SU-DHL-6 (cell line): ENCODE data around the gene MMP14.
"Not testable (repeated sequence)": the region's sequence is repeated elsewhere in the genome, so short reads cannot be mapped to it uniquely, and the experiment has no call there.

Experiments
- H2AFZ ChIP-seq: fragments of 200-600 bp; sonication (generic); 2 replicates; pipeline ENCODE4 v1.6.1; 2014; ENCODE audit warnings: low read depth, mild to moderate bottlenecking, moderate library complexity, mixed read lengths, antibody characterized with exemption, low read length; ENCODE audit not compliant: severe bottlenecking
- H3F3A ChIP-seq: fragments of 200-600 bp; shearing (Covaris generic); 2 replicates; pipeline ENCODE4 v1.6.0; 2016; ENCODE audit warnings: antibody characterized with exemption, mild to moderate bottlenecking; ENCODE audit not compliant: insufficient read depth
- H3K27ac ChIP-seq: fragments of 200-600 bp; sonication (generic); 2 replicates; pipeline ENCODE4 v1.5.1; 2016; ENCODE audit warnings: low read depth, mild to moderate bottlenecking, low read length, moderate library complexity, mixed read lengths
- H3K27me3 ChIP-seq: fragments of 200-600 bp; sonication (generic), shearing (Covaris generic); 2 replicates; pipeline ENCODE4 v1.6.0; 2014; ENCODE audit warnings: mild to moderate bottlenecking, low read length
- H3K36me3 ChIP-seq: fragments of 200-600 bp; sonication (generic); 2 replicates; pipeline ENCODE4 v1.6.1; 2014; ENCODE audit warnings: mild to moderate bottlenecking, low read length, mixed read lengths
- H3K4me2 ChIP-seq: fragments of 300-600, 200-600 bp; shearing (Covaris generic), sonication (generic); 2 replicates; pipeline ENCODE4 v1.6.0; 2014; ENCODE audit warnings: low read length, low read depth, mild to moderate bottlenecking; ENCODE audit not compliant: poor library complexity, severe bottlenecking
- H3K4me3 ChIP-seq: fragments of 200-600 bp; sonication (generic); 2 replicates; pipeline ENCODE4 v1.5.1; 2014; ENCODE audit warnings: antibody characterized with exemption, low read length, mild to moderate bottlenecking, mixed read lengths; ENCODE audit not compliant: insufficient read depth, poor library complexity, severe bottlenecking
- H3K79me2 ChIP-seq: fragments of 200-600 bp; sonication (generic); 2 replicates; pipeline ENCODE4 v1.6.1; 2014; ENCODE audit warnings: mild to moderate bottlenecking, low read length, moderate library complexity; ENCODE audit not compliant: insufficient read depth
- H3K9ac ChIP-seq: fragments of 200-600 bp; sonication (generic); 2 replicates; pipeline ENCODE4 v1.7.0; 2014; ENCODE audit warnings: mild to moderate bottlenecking, low read length
- H3K9me2 ChIP-seq: fragments of 200-600 bp; sonication (generic); replicated peaks from 2 replicates; pipeline ENCODE4 v1.6.1; 2014; ENCODE audit warnings: low read length; ENCODE audit not compliant: insufficient read depth
- H3K9me3 ChIP-seq: fragments of 200-600 bp; sonication (generic); 2 replicates; pipeline ENCODE4 v1.6.1; 2014; ENCODE audit warnings: low read length, mixed read lengths; ENCODE audit not compliant: insufficient read depth
- H4K20me1 ChIP-seq: fragments of 200-600 bp; sonication (generic); 2 replicates; pipeline ENCODE4 v1.6.1; 2014; ENCODE audit warnings: low read depth, mild to moderate bottlenecking, antibody characterized with exemption, low read length, moderate library complexity, mixed read lengths
- CTCF ChIP-seq: fragments of 200-600 bp; sonication (generic); IDR thresholded peaks from one replicate; pipeline ENCODE4 v1.5.1; 2017; ENCODE audit warnings: antibody characterized with exemption, mild to moderate bottlenecking, low read length, moderate library complexity; ENCODE audit not compliant: insufficient read depth, poor library complexity, severe bottlenecking
- EZH2phosphoT487 ChIP-seq: fragments of 200-600 bp; sonication (generic), shearing (Covaris generic); conservative IDR thresholded peaks from 2 replicates; pipeline ENCODE4 v1.6.1; 2018; ENCODE audit warnings: mild to moderate bottlenecking, antibody characterized with exemption, low read length, moderate library complexity, mixed read lengths

The MMP14 gene

DNA sequence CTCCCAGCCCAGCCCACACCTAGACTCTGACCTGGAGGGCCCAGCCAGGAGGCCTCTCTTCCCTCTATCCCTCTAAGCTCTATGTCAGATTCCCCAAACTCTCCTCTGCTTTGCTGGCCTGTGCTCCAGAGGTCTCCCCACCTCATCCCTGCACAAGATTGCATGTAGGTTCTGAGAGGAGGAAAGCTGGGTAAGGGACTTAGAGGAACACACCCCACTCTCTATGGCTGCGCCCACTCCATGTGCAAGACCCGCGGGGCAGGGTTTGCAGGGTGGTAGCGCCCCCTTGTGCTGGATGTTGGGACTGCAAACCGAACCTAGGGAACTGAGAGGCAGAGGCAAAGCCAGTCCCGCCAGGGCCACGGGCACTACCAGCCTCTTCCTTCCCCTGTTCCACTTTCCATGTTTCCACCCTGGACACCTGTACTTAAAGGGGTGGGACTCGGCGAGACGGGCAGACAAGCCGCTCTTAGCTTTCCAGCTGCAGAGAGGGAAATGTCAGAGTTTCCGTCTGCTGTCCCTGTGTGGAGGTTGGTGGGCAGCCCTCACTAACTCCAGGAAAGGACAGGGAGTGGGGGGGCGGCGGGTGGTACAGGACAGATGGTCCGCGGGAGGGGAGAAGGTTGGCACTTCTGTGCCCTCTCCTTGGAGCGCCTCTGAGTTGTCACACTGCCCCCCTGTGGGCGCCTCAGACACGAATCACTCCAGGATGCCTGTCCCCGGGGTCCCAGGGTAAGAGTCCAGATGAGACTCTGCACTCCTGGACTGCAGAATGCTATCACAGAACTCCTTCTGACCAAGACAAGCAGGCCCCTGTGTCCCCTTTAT lies 16.8 kb downstream of the MMP14 start:
- Histone ChIP-seq H4K20me1 (no peaks in the 10 kb centered on the region), H3K4me2 (peak overlapping the region; percentile 89), H3K9me2 (no peaks in the 10 kb centered on the region), H3K9ac (peak overlapping the region; percentile 66), H3K4me3 (peak overlapping the region; percentile 52), H3K79me2 (no peaks in the 10 kb centered on the region), H3K36me3 (no peaks in the 10 kb centered on the region), H3K9me3 (no peaks in the 10 kb centered on the region), H3K27ac (no peak overlapping the region; the same call in 1 of the 2 replicates), H3K27me3 (no peaks in the 10 kb centered on the region), H3F3A (0 out of 2 replicates have a peak, but pooled peaks cover 3% of the 10 kb centered on the region), H2AFZ (peak overlapping the region; percentile 91)
- TF ChIP-seq CTCF (peak; percentile 83), EZH2phosphoT487 (no peak)

DNA sequence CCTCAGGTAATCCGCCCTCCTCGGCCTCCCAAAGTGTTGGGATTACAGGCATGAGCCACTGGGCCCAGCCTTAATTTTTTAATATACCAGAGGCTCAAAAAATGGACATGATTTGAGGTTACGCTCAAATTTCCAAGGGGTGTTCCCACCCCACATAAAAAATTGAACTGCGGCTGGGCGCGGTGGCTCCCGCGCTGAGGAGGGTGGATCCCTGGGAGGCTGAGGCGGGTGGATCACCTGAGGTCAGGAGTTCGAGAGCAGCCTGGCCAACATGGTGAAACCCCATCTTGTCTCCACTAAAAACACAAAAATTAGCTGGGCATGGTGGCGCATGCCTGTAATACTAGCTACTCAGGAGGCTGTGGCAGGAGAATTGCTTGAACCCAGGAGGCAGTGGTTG lies 17.9 kb downstream of the MMP14 start:
- not testable (repeated sequence) for H3K4me2 ChIP-seq, H3K9me3 ChIP-seq, H3K27me3 ChIP-seq, H3K36me3 ChIP-seq, H3K4me3 ChIP-seq, H2AFZ ChIP-seq, H3F3A ChIP-seq, H4K20me1 ChIP-seq, H3K9me2 ChIP-seq, H3K79me2 ChIP-seq, H3K27ac ChIP-seq, H3K9ac ChIP-seq

- no peak overlapping the region for H3K9ac ChIP-seq
- no peak overlapping the region for H3K27ac ChIP-seq
- H3K4me2 ChIP-seq = no peak overlapping the region
- H3K79me2 ChIP-seq = no peaks in the 10 kb centered on the region
- no peak overlapping the region for H3K4me3 ChIP-seq
- no peaks in the 10 kb centered on the region for H3K9me3 ChIP-seq
- no peaks in the 10 kb centered on the region for H3K27me3 ChIP-seq
- no peak for TF ChIP-seq CTCF
- TF ChIP-seq EZH2phosphoT487 = no peak
- no peak overlapping the region for H2AFZ ChIP-seq
- H4K20me1 ChIP-seq = no peaks in the 10 kb centered on the region
- H3K9me2 ChIP-seq = no peaks in the 10 kb centered on the region
- H3K36me3 ChIP-seq = no peaks in the 10 kb centered on the region
- 0 out of 2 replicates have a peak, but pooled peaks cover 3% of the 10 kb centered on the region for H3F3A ChIP-seq
These were observed 18.8 kb downstream of the MMP14 start for GRCh38 chr14:22854963-22855724.

DNA sequence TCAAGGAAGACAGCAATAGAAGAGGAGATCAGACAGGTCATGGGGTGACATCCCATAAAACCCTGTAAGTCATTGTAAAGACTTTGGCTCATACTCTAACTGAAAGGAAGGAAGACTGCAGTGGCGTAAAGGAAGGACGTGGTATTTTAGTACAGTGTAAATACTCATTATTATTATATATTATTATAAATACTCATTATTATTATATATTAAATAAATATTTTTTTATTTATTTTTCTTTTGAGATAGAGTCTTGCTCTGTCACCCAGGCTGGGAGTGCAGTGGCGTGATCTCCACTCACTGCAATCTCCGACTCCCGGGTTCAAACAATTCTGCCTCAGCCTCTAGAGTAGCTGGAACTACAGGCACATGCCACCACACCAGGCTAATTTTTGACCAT lies 20.0 kb downstream of the MMP14 start:
- H3K4me3 ChIP-seq = no peak overlapping the region
- no peaks in the 10 kb centered on the region for H3K27me3 ChIP-seq
- H2AFZ ChIP-seq = no peak overlapping the region
- 0 out of 2 replicates have a peak, but pooled peaks cover 3% of the 10 kb centered on the region for H3F3A ChIP-seq
- no peak overlapping the region for H3K4me2 ChIP-seq
- H3K79me2 ChIP-seq = no peaks in the 10 kb centered on the region
- no peak for TF ChIP-seq EZH2phosphoT487
- no peak for TF ChIP-seq CTCF
- no peak overlapping the region for H3K9ac ChIP-seq
- no peak overlapping the region for H3K27ac ChIP-seq
- H4K20me1 ChIP-seq = no peaks in the 10 kb centered on the region
- no peaks in the 10 kb centered on the region for H3K9me2 ChIP-seq
- no peaks in the 10 kb centered on the region for H3K9me3 ChIP-seq
- no peaks in the 10 kb centered on the region for H3K36me3 ChIP-seq

DNA sequence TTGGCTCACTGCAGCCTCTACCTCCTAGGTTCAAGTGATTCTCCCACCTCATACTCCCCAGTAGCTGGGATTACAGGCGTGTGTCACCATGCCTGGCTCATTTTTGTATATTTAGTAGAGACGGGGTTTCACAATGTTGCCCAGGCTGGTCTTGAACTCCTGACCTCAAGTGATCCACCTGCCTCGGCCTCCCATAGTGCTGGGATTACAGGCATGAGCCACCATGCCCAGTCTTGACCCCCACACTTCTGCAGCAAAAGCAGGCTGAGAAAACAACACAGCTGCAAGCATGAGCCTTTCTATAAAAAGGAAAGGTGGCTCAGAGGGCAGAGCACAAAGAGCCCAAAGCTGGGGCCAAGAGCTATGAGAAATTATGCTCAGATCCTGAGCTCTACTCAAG lies 24.0 kb downstream of the MMP14 start:
- H3K4me3 ChIP-seq, H3K27ac ChIP-seq, H3K4me2 ChIP-seq, H3K27me3 ChIP-seq, H3K9me3 ChIP-seq, H3K9me2 ChIP-seq, H3K9ac ChIP-seq, H2AFZ ChIP-seq, H3K79me2 ChIP-seq, H3F3A ChIP-seq, H4K20me1 ChIP-seq, H3K36me3 ChIP-seq: not testable (repeated sequence)
